HK-2 (cell line): ENCODE results near the gene TMIE.

ENCODE experiments used
- DNase-seq: peaks from one replicate; pipeline ENCODE4 v3.0.0-alpha.2; 2018; ENCODE audit not compliant: unreplicated experiment

TMIE gene

DNA sequence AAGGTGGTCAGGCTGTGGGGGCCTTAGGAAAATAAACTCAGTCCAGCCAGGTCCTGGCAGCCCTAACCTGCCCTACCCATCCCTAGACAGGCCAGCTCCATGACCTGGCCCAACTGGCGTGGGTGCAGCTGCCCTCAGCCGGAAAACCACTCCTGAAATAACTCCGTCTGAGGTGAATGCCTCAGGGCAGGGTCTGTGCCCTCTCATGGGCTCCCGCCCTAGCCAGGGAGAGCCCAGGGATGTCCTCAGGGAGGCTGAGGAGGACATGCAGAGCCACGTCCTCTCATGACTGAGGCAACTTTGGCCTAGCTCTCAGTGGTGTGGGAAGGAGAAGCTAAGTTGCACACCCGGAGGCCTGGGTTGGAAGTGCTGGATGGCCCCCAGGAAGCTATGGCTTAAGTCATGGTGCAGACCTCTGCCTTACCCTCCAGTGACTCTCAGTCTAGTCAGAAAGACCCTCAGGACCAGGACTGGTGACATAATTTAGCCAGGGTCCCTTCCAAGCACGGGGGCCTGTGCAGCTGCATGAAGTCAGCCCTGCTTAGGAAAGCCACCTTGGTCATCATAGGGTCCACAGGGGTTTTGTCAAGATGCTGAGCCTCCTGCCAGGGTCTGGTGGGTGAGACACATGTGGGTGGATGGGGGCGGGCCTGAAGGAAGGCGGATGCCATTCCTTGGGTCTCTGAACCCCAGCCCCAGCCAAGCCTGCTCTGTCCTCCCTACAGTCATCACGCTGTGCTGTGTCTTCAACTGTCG lies 7.4 kb downstream of the TMIE start:
- DNase-seq = no peak

DNA sequence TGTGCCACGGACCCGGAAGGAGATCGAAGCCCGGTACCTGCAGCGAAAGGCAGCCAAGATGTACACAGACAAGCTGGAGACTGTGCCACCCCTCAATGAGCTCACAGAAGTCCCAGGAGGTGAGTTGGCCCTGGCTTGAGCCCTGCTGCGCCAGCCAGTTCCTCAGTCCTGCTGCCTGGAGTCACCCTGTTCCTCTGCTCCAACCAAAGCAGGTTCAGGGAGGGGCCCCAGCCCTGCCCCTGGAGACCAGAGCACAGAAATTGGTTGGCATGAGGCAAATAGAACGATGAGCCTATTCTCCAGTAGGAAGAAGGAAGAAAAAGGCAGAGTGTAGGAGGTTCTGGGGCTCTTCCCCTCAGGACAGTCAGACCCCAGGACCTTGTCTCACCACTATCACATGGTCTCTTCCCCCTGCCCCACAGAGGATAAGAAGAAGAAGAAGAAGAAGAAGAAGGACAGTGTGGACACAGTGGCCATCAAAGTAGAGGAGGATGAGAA lies 8.0 kb downstream of the TMIE start:
- DNase-seq = no peak

DNA sequence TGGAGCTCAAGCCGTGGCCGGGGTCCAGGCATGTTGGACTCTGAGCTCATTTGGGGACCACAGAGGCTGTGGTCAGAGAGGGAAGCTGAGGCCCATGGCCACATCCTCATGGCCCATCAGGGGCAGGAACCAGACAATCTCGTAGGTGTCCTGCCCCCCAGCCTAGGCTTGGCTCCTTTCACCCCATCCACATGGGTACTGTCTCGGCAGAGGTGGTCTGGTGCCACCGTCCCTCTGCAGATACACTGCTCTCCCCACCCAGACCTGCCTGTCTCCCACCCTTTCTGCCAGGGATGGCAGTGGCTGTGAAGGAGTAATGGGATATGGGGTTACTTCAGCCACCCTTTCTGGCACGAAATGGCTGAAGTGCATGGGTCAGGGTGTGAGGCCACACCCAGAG lies 8.5 kb downstream of the TMIE start:
- DNase-seq = no peak

GRCh38 chr3:46710229-46710628 lies 9.0 kb downstream of the TMIE start:
- no peak for DNase-seq

- DNase-seq = no peak
Observed at GRCh38 chr3:46710671-46711295, 9.6 kb downstream of the TMIE start.

- DNase-seq = no peak
Observed at GRCh38 chr3:46711305-46711704, 10.1 kb downstream of the TMIE start.

DNA sequence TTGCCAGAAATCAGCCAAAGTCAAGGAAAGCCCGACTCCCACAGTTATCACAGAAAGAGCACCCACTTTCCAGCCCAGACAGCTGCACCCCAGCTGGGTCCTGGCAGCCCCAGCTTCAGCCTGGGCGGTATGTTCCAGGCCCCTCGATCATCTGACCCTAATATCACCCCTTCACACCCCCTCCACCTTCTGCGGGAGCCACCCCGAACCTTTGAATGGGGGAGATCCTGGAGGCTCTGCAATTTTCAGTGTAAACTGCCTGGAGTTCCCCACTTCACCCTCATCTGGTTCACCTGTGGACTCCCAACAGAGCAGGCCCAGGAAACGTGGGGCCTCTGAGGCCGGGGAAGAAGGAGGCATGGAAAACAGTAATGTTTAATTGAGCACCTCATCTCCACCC lies 10.6 kb downstream of the TMIE start:
- no peak for DNase-seq

- no peak for DNase-seq
Observed at GRCh38 chr3:46712191-46713049, 11.2 kb downstream of the TMIE start.

DNA sequence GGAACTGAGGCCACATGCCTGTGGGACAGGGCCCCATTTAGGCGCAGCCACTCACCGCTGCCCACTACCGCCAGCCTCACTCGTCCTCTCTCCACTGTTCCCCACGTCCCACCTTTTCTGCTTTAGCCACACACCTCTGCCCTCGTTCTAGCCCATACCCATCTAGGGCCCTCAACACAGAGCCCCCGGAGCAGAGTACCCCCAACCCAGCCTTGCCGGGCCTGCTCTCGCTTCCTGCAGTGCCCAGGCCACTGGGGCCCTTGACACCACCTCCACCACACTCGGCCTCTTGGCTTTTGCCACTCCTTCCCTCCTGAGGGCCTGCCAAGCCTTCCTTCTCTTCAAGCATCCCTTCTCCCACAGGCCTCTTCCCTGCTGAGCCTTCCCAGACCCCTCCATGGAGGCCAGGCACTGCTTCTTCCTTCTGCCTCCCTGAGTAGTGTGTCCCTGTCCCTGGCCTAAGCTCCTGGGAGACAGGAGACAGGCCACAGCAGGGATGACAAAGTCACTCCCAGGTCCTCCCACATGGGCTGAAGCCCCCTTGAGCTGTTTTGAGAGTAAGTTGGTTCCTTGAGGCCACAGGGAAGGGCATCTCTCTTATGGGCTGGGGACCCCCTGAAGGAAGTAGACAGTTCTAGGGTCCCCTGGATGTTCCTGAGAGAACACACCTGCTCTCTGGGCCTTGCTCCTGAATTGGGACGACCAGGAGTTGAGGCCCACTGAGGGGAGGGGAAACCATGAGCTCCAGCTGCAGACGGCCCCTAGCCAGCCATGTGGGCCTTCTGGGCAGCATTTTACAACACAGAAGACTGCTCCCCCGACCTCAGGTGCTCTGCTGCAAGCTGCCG lies 12.1 kb downstream of the TMIE start:
- no peak for DNase-seq

- DNase-seq = peak; percentile 44
Observed at GRCh38 chr3:46713898-46714552, 12.8 kb downstream of the TMIE start.

DNA sequence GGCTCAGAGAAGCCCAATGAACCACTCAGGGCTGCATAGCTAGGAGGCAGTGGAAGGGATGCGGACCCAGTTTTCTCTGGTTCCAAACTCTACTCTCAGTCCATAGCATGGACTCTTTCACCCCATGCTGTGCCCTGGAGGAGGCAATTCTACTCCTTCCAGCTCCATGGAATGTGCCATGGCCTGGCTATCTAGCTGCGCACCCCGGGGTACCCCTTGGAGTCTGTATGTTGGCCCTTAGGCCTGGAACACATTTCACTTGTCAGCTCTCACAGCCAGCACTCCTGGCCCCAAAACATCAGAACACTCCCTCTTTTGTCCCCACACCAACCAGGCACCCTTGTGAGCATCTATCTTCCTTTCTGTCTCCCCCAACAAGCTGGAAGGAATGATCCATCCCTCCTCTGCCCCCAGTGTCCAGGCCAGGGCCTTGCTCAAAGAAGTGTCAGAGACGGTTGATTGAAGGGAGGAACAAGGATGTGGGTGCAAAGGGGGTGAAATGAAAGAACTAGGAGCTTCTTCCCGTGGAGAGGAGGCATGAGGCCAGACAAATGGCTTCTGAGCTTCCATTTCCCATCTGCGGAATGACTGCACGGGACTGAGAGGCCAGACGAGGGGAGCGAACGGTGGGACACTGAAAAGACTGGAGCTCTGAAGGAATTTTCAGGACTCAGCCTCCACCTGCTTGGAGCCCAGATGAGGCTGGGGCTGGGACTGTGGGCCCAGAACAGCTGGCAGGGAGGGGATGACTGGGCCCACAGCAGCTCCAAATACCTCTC lies 13.7 kb downstream of the TMIE start:
- DNase-seq = no peak

DNA sequence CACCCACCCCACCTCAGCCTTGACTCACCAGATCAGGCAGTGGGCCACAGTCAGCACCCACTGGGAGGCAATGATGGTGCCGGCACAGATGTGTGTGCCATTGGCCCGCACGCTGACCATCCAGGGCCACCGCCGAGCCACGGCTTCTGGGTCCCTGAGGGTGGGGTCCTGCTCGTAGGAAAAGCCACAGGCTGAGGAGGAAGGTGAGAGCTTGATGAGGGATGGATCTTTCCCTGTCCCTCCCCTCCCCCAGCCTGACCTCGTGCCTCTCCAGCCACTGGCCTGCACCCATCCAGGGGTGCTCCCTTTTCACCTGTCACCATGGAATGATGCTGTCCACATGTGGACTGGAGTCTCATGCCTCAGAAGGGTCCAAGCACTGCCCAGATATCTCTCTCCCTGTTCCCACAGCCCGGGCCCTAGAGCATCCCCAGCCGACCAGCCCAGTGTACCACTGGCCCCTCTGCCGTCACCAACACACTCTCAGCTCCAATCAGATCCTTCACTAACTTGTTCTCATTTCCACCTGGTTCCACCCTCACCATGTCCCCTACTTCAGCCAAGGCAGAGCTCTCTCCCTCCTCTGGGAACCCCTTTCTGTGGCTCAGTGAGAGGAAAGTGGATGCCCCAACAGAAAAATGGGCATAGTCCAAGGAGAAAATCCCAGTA lies 14.4 kb downstream of the TMIE start:
- no peak for DNase-seq

- DNase-seq = no peak
Observed at GRCh38 chr3:46716461-46717441, 15.6 kb downstream of the TMIE start.

GRCh38 chr3:46717447-46718231 lies 16.4 kb downstream of the TMIE start, which contains the start of gene PRSS50:
Gene PRSS50 (minus strand): TSS chr3:46717869. CDS start chr3:46717824, 45 bp downstream.
- DNase-seq = no peak

DNA sequence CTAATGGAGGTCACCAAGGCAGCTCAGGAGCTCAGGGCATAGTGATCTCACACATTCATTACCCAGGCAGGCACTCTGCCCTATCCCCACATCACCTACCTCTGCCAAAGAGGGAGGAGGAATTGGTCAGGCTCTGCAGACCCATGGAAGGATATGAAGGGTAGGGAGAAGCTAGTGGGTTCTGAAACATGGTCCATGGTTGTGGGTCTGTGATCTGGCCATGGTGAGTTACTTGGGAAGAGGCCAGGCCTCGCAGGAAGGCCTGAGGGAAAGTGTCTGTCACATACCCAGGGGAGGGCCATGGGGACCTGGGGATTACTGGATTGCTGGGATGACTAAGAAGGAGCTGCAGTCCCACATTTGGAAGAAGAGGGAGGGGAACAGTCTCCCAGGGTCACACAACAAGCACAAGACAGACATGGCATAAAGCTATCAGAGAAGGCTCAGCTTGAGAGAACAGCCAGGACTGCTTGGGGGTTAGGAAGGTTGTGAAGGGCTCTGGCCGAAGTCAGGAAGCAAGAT lies 17.9 kb downstream of the TMIE start:
- DNase-seq = no peak

DNA sequence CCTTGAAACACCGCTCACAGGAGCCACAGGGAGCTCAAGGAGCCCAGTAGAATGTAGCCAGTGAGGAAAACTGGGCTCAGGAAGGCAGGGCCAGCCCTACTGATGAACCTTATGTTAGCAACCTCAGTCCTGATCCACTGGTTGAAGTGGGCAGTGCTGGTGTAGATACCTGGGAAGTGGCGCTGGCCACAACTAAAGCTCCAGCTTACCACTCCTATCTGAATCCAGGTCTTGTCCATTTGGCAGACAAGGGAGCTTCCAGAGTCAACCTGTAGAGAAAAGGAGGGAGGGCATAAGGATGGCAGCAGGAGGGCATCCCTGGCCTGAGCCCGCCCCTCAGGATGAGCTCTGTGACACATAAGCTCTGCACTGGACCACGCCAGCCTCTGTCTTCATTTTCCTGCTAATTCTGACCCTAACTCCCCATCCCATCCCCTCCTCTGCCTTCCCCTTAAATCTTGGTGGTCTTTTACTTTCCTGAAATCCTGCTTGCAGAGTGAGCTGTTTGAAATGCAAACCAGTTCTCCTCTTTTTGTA lies 18.6 kb downstream of the TMIE start:
- DNase-seq = no peak

- no peak for DNase-seq
Observed at GRCh38 chr3:46721009-46721408, 19.8 kb downstream of the TMIE start.
